Memory B cell (primary cell): ENCODE measurements around the gene GRK4.
"Not testable (repeated sequence)": the region's sequence is repeated elsewhere in the genome, so short reads cannot be mapped to it uniquely, and the experiment has no call there.

Experiments used
- ATAC-seq: fragments of 150-1000 bp; cut with Tn5 transposase; 2 replicates; pipeline ENCODE4 v1.10.0; 2021; ENCODE audit warnings: low read depth, mild to moderate bottlenecking, moderate library complexity
- DNase-seq, 2 donors: peaks; one replicate each; pipeline ENCODE4 v3.0.0; 2022; ENCODE audit warnings: low spot score in 2 of 2
- H3K27ac Mint-ChIP-seq: one replicate; pipeline ENCODE4 v1.8.0; 2022; ENCODE audit warnings: mild to moderate bottlenecking, moderate library complexity, mixed read lengths
- H3K27me3 Mint-ChIP-seq: one replicate; pipeline ENCODE4 v1.8.0; 2022; ENCODE audit warnings: mixed read lengths
- H3K36me3 Mint-ChIP-seq: one replicate; pipeline ENCODE4 v1.8.0; 2022; ENCODE audit warnings: mild to moderate bottlenecking, mixed read lengths
- H3K4me1 Mint-ChIP-seq: one replicate; pipeline ENCODE4 v1.8.0; 2022; ENCODE audit warnings: mixed read lengths
- H3K4me3 Mint-ChIP-seq: one replicate; pipeline ENCODE4 v1.8.0; 2022; ENCODE audit warnings: mild to moderate bottlenecking, moderate library complexity, mixed read lengths
- H3K9me3 Mint-ChIP-seq: one replicate; pipeline ENCODE4 v1.8.0; 2022; ENCODE audit warnings: mixed read lengths

The GRK4 gene

DNA sequence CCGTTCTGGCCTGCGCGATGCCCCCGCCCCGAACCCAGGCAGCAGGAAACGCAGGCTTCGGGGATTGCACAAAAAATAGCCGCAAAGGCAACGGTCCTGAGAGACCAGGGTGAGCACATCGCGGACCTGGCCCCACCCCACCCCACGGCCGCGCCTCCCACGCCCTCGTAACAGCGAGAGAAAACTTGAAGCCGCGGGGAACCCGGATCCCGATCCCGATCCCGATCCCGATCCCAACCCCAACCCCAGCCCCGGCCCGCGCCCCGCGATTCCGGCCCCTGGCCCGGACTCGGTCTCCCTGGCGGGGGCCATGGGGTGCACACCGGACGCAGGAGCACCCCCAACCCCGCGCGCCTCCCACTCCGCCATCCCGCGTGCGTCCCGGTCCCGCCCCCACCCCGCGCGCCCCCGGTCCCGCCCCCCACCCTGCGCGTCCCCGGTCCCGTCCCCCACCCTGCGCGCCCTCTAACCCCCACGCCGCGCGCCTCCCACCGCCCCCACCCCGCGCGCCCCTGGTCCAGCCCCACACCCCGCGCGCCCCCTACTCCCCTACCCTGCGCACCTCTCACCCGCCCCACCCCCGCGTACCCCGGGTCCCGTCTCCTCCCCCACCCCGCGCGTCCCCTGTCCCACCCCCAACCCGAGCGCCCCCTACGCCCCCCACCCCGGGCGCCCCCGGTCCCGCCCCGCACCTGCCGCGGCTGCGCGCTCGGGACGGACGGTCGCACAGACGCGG is 29.1 kb upstream of the GRK4 start:
- no peaks in the 10 kb centered on the region for H3K9me3 Mint-ChIP-seq
- H3K36me3 Mint-ChIP-seq, result peaks cover 13% of the 10 kb centered on the region
- peak overlapping the region; percentile 86 for H3K27ac Mint-ChIP-seq
- no peak for ATAC-seq
- no peaks in the 10 kb centered on the region for H3K27me3 Mint-ChIP-seq
- peaks cover 46% of the 10 kb centered on the region for H3K4me1 Mint-ChIP-seq
- peak; percentile 36 to 63 for DNase-seq
- H3K4me3 Mint-ChIP-seq, result peak overlapping the region; percentile 93

DNA sequence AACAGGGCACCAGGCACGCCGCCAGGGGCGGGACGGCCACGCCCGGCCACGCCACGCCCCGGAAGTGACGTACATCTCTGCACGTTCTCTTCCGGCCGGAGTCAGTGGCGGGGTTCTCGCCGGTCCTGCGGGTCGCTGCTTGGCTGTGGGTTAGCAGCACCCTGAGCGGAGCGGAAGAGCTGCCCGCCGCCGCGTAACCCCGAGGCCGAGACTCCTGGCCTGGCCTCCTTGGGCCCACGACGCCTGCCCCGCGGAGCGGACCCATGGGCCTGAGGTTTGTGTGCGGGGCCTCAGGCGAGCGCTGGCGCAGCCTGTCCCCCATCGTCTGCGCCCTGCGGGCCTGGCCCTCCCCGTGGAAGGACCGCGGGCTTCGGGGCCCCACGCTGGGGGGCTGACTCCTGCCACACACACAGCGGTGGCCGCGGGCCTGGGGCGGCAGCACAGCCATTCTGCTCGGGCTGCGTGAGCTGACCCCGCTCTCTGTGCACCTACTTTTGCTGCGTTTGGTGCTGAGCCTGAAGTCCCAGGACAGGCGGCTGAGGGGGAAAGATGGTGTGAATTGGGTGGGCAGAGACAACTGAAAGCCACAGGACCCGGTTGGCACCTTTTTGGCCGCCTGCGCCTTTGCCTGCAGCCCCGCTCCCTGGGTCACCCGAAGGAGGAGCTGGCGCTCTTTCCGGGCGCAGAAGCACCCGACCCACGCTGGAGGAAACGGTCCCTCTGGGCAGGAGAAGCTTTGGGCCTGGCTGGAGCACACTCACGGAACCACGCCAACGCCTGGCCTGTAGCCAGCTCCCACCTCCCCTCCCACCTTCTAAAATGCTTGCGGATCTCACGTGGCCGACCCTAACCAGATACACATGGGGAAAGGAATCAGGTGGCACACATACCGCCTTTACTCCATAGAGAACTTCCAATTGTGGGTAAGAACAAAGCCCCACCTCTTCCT is 28.3 kb upstream of the GRK4 start:
- Mint-ChIP-seq H3K4me3 (peak overlapping the region; percentile 85), H3K4me1 (peaks cover 46% of the 10 kb centered on the region), H3K9me3 (no peaks in the 10 kb centered on the region), H3K27me3 (no peaks in the 10 kb centered on the region), H3K27ac (peak overlapping the region; percentile 83), H3K36me3 (peaks cover 12% of the 10 kb centered on the region)
- ATAC-seq, result peak; percentile 67
- peak; percentile 97 for DNase-seq

GRCh38 chr4:2935762-2936743 is 27.3 kb upstream of the GRK4 start:
- DNase-seq (no peak), ATAC-seq (no peak)
- Mint-ChIP-seq H3K4me3 (peak overlapping the region; percentile 85), H3K9me3 (no peaks in the 10 kb centered on the region), H3K4me1 (peaks cover 42% of the 10 kb centered on the region), H3K27me3 (no peaks in the 10 kb centered on the region), H3K36me3 (peaks cover 15% of the 10 kb centered on the region), H3K27ac (peak overlapping the region; percentile 92)

DNA sequence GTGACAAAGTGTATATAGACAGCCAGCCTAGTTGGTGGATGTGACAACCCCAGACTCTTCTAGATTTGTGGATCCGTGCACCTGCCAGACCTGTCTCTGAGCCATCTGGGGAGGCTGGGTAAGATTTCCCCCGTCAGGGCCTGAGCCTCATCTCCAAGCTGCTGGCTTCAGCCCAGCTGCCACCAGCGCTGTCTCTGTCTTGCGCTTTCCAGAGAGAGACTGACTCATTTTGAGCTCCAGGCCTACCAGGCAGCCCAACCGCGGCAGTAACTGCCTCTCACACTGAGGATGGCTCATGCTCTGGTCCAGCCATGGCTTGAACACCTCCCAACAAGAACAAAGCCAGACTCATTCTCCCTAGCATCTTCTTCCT is 26.6 kb upstream of the GRK4 start:
- H3K4me1 Mint-ChIP-seq, result peaks cover 37% of the 10 kb centered on the region
- no peak for ATAC-seq
- peak overlapping the region; percentile 92 for H3K27ac Mint-ChIP-seq
- no peak for DNase-seq
- H3K4me3 Mint-ChIP-seq, result peak overlapping the region; percentile 85
- no peaks in the 10 kb centered on the region for H3K9me3 Mint-ChIP-seq
- peaks cover 15% of the 10 kb centered on the region for H3K36me3 Mint-ChIP-seq
- H3K27me3 Mint-ChIP-seq, result no peaks in the 10 kb centered on the region

- H3K36me3 Mint-ChIP-seq, result peaks cover 16% of the 10 kb centered on the region
- H3K4me1 Mint-ChIP-seq, result peaks cover 32% of the 10 kb centered on the region
- DNase-seq (peak in 1 of 2 donors; percentile 27), ATAC-seq (peak; percentile 22)
- no peaks in the 10 kb centered on the region for H3K9me3 Mint-ChIP-seq
- H3K4me3 Mint-ChIP-seq, result peak overlapping the region; percentile 85
- no peaks in the 10 kb centered on the region for H3K27me3 Mint-ChIP-seq
- peak overlapping the region; percentile 92 for H3K27ac Mint-ChIP-seq
These were observed 26.1 kb upstream of the GRK4 start for GRCh38 chr4:2937146-2937857.

- Mint-ChIP-seq H3K9me3 (no peaks in the 10 kb centered on the region), H3K4me3 (no peak overlapping the region), H3K4me1 (peaks cover 35% of the 10 kb centered on the region), H3K27me3 (no peaks in the 10 kb centered on the region), H3K36me3 (peaks cover 22% of the 10 kb centered on the region), H3K27ac (no peak overlapping the region)
- ATAC-seq, result no peak
- DNase-seq, result no peak
These were observed 25.4 kb upstream of the GRK4 start for GRCh38 chr4:2937986-2938385.

GRCh38 chr4:2938411-2938810 is 25.0 kb upstream of the GRK4 start:
- not testable (repeated sequence) for DNase-seq, ATAC-seq, H3K9me3 Mint-ChIP-seq, H3K27ac Mint-ChIP-seq, H3K4me3 Mint-ChIP-seq, H3K27me3 Mint-ChIP-seq
- Mint-ChIP-seq H3K4me1 (peaks cover 33% of the 10 kb centered on the region), H3K36me3 (peaks cover 25% of the 10 kb centered on the region)

DNA sequence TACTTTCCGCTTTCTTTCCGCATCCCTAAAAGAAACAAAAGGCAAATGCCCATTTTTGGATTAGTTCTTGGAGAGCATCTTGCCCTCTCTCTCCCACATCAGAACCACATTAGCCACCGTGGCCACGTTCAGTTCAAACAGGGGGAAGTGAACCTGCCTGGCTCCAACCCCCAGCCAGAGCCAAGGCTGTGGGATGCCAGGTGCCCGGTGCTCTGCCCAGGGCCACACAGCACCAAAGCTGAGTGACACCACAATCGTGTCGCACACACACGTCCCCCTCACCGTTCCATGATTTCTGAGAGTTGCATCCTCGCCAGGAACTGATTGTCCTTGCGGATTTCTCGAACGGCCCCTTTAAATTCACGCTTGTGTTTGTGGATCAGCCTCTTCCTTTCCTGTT is 24.5 kb upstream of the GRK4 start:
- Mint-ChIP-seq H3K9me3 (no peaks in the 10 kb centered on the region), H3K27ac (no peak overlapping the region), H3K4me1 (peaks cover 32% of the 10 kb centered on the region), H3K36me3 (peaks cover 25% of the 10 kb centered on the region), H3K4me3 (no peak overlapping the region), H3K27me3 (no peaks in the 10 kb centered on the region)
- ATAC-seq (no peak), DNase-seq (no peak)

- no peak overlapping the region for H3K27ac Mint-ChIP-seq
- H3K27me3 Mint-ChIP-seq, result no peaks in the 10 kb centered on the region
- H3K4me3 Mint-ChIP-seq, result no peak overlapping the region
- no peak for ATAC-seq
- peaks cover 28% of the 10 kb centered on the region for H3K36me3 Mint-ChIP-seq
- DNase-seq, result no peak
- no peaks in the 10 kb centered on the region for H3K9me3 Mint-ChIP-seq
- H3K4me1 Mint-ChIP-seq, result peaks cover 32% of the 10 kb centered on the region
These were observed 23.8 kb upstream of the GRK4 start for GRCh38 chr4:2939383-2940243.

GRCh38 chr4:2940267-2941137 is 22.9 kb upstream of the GRK4 start:
- H3K36me3 Mint-ChIP-seq, result peaks cover 33% of the 10 kb centered on the region

DNA sequence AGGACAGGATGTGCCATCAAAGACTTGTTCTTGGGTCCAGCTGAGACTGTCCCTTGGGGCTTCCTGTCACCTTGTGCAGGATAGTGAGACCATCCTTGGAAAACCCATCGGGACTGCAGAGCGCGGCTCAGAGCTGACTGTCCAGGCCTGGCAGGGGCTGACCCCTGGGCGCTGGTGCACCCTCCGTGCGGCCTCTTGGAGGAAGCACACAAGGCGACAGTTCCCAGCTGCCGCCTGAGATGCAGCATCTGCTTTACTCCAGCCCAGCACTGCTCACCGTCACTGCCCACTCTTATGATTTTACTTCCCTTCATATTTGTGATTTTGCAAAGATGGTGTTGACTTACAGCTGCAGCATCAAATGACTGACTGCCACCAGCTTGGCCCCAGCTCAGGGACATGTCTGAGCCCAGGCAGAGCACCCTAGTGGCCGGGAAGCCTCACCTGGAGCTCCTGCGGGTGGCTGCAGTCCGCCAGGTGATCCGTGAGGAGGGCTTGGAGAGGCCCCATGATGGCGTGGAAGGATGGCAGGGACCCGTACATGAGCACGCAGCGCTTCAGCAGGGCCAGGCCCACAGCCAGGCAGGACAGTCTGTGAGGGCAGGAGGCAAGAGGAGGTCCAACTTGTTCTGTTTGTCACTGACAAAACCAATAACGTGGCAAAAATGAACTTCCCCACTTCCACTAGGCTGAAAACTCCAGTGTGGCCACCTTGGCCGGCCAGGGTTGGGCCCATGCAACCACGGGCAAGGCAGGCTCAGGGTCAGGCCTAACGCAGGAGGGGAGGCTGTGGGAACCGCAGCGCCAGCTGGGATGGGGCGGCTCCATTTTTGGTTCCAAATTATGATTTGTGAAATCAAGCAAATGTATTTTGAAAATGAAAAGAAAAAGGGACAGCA is 22.0 kb upstream of the GRK4 start:
- no peak overlapping the region for H3K4me3 Mint-ChIP-seq
- DNase-seq (no peak), ATAC-seq (no peak)
- H3K4me1 Mint-ChIP-seq, result peaks cover 22% of the 10 kb centered on the region
- no peaks in the 10 kb centered on the region for H3K9me3 Mint-ChIP-seq
- H3K36me3 Mint-ChIP-seq, result peaks cover 38% of the 10 kb centered on the region
- no peaks in the 10 kb centered on the region for H3K27me3 Mint-ChIP-seq
- no peak overlapping the region for H3K27ac Mint-ChIP-seq

More at GRCh38 chr4:2940267-2941137, 22.9 kb upstream of the GRK4 start:
- ATAC-seq (no peak), DNase-seq (no peak)
- H3K4me3 Mint-ChIP-seq, result no peak overlapping the region
- H3K27ac Mint-ChIP-seq, result no peak overlapping the region
- peaks cover 30% of the 10 kb centered on the region for H3K4me1 Mint-ChIP-seq
- no peaks in the 10 kb centered on the region for H3K27me3 Mint-ChIP-seq
- H3K9me3 Mint-ChIP-seq, result no peaks in the 10 kb centered on the region
